Activated naive CD4-positive, alpha-beta T cell treated with anti-CD3 and anti-CD28 coated beads, Interleukin-2, amount 50 U/mL, for 16 hours (primary cell): Measurements from ENCODE around the gene TP63.
"Not testable (repeated sequence)": the region's sequence is repeated elsewhere in the genome, so short reads cannot be mapped to it uniquely, and the experiment has no call there.

Experiments
- DNase-seq: peaks from one replicate; pipeline ENCODE4 v3.0.0-alpha.2; 2020

The TP63 gene

DNA sequence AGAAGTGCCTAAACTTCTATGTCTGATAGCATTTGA lies at the start of gene TP63:
TP63 (plus strand) TSS at position 17 of the 36 bp plus-strand sequence. CDS start 127 bp downstream, outside the sequence.
- no peak for DNase-seq

DNA sequence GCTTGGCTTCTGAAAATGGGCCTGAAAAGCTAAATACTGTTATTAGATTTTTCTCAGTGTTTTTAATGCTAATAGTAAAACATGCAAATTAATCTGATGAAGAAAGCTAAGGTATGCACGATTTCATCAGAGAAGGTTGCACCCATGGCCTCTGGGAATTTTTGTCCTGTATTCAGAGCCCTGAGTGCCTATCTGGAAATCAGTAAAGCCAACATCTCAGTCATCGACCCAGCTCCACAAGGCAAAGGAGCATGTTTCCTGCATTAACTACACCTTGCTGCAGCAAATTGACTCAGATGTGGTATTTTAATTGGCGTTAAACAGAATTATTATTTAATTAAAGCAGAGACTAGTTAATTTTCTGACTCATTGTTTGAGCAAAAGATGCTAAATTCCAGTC lies 49.0 kb upstream of the TP63 start:
- no peak for DNase-seq

DNA sequence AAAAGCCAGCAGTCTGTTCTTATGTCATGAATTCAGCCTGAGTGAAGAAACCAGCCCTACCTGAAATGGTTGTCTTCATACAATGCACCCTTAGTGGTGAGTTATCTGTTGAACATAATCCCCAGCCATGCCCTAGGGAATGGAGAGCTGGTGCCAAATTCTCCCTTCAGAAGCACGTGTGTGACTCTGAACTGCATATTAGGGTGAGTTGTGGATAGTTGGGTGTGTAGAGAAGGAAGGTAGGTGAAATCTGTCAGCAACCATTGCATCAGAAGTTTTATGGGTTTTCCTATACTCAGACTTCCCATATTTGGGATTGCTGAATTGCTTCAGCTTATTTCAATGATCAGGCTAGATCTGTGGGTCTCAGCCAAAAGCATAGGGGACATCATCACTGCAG lies 46.5 kb upstream of the TP63 start:
- no peak for DNase-seq

DNA sequence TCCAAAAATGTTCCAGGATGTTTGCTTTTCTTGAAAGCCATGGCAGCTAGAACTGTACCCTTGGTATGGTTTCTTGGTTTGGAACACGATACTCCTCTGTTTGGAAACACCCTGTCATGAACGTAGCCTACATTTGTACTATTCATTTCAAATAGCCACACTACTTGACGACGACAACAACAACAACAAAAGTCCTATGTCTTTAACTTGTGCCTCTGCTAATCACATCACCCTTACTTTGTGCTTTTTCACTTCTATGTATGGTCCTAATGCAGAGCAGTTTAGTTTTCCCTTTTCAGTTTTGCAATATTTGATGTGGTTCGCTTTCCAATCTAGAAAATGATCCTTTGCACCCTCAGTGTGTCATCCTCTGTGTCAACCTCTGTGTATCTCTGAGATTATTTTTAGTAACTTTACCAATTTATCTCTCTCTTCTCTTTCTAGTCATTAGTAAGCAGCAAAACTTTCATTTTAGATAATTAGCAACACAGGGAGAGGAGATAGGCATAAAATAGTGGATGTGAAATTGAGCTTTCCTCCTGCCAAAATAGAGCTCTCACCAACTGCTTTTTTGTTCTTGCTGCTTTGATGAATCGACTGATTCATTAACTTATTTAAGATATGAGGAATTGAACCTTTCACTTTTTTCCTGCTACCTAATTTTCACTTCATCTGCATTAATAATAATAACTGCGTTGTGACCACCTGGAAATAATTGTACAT lies 44.1 kb upstream of the TP63 start:
- DNase-seq, result no peak

DNA sequence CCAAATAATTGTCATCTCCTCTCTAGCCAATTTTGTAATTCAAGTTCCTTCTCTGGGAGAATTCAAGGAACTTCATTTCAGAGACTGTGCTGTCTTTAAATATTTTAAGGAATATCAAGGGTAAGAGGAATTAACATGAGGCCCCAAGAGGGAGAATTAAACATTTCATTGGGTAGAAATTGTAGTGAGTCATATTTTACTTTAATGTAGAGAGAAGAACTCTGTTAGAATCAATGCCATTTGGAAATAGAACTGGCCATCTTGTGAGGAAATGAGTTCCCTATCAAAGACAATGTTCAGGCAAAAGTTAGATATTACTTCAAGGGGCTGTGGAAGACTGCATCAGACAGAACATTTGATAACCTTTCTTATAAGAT lies 43.5 kb upstream of the TP63 start:
- no peak for DNase-seq

DNA sequence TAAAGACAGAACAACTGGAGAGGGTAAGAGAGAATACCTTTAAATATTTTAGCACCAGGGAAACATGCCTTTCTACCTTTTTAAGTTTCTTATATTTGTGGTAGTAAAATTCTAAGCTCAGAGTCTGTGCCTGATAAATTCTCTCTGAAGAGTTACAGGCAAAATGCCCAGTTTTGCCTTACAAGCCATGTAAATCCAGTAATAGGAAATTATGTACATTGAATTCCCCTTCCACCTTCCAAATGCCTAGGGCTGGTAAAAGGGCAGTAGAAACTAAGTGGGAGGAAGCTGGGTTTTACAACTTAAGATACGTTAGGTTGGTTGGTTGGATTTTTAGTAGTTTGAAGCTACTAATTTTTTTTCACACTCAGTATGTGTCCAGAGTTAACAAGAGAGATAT lies 43.1 kb upstream of the TP63 start:
- DNase-seq, result no peak

DNA sequence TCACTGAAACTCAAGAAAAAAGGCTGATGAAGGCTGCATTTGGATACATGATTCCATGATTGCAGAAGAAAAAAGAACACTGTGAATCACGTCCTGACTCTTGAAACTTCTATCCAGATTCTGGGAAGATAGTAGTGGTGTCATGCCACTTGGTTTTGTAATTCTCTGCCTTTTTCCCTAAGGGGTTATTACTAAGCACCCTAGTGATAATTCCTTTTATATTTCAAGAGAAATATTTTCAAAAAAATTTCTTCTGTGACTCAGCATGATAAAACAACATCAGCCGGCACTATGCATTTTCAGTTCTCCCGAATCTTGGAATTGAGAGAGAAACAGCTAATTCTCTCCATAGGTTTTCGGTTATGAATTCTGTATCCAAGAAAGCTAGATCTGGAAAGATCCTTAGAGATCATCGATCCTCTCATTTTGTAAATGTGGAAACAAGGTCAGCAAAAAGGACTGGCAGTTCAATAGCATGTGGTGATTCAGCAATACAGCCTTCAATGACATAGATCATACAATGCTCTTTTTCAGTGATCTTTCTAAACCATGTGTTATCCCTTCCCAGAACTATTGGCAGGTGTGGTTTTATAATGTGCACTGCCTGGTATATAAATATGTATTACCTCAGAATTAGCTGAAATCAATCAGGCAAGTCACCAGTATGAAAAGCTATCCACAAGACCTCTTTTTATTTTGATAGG lies 42.6 kb upstream of the TP63 start:
- no peak for DNase-seq

DNA sequence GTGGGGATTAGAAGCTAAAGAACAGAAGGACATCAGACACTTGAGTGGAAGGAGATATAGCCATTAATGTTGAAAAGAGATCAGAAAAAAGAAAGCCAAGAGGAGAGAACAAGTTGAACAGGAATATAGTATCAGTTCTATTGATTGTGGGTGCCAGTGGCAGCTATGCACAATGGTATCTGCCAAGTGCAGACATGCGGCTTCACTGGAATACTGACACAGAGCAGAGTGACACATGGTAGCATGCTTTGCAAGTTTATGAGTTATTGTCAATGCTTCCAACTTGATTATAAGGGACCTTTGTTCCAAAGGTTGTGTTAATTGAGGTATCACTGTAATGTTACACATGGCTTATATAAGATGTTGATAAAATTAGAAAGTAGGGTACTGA lies 42.0 kb upstream of the TP63 start:
- no peak for DNase-seq

DNA sequence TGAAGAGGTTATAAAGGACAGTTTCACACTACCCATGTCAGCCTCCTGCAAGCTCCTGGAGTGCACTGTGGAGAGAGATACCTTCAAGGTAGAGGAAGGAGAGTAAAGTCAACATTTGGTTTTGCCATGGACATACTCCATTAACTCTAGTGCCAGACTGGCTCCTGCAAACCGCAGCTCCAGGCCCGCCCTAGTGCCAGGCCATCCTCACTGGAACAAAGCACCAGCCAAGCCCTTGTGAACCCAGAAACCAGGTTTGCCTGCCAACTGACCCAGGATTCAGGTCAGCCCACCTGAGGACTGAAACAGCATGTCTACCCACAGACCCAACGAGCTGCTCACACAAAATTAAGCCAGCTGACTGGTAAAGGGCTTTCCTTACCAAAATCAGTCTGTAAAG lies 41.0 kb upstream of the TP63 start:
- no peak for DNase-seq

DNA sequence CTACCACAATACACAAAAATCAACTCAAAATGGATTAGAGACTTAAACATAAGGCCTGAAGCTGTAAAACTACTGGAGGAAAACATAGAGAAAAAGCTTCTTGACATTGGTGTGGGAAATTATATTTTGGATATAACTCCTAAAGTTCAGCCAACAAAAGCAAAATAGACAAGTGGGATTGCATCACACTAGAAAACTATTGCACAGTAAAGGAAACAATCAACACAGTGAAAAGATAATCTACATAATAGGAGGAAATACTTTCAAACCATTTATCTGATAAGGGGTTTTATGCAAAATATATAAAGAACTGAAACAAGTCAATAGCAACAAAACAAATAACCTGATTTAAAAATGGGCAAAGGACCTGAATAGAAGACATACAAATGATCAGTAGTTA lies 37.6 kb upstream of the TP63 start:
- no peak for DNase-seq

DNA sequence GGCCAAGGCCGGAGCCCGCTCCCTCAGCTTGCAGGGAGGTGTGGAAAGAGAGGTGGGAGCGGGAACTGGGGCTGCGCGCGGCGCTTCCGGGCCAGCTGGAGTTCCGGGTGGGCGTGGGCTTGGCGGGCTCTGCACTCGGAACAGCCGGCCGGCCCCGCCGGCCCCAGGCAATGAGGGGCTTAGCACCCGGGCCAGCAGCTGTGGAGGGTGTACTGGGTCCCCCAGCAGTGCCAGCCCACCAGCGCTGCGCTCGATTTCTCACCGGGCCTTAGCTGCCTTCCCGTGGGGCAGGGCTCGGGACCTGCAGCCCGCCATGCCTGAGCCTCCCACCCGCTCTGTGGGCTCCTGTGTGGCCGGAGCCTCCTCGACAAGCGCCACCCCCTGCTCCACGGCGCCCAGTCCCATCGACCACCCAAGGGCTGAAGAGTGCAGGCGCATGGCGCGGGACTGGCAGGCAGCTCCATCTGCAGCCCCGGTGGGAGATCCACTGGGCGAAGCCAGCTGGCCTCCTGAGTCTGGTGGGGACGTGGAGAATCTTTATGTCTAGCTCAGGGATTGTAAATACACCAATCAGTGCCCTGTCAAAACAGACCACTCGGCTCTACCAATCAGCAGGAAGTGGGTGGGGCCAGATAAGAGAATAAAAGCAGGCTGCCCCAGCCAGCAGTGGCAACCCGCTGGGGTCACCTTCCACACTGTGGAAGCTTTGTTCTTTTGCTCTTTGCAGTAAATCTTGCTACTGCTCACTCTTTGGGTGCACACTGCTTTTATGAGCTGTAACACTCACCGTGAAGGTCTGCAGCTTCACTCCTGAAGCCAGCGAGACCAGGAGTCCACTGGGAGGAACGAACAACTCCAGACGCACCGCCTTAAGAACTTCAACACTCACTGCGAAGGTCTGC lies 34.9 kb upstream of the TP63 start:
- DNase-seq, result not testable (repeated sequence)

DNA sequence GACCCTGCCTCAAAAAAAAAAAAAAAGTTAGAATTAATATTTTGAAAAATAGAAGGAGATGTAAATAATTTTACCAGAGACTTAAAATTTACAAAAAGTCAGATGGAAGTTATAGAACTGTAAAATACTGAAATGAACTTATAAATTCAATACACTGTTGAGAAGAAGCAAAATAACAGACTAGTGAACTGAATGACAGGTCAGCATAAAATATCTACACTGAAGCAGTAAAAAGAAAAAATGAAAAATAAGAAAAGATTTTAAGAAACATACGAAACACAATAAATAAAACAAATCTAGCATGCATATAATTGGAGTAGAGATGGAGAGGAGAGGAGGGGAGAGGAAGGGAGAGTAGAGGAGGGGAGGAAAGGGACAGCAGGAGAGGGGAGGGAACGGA lies 33.3 kb upstream of the TP63 start:
- no peak for DNase-seq

DNA sequence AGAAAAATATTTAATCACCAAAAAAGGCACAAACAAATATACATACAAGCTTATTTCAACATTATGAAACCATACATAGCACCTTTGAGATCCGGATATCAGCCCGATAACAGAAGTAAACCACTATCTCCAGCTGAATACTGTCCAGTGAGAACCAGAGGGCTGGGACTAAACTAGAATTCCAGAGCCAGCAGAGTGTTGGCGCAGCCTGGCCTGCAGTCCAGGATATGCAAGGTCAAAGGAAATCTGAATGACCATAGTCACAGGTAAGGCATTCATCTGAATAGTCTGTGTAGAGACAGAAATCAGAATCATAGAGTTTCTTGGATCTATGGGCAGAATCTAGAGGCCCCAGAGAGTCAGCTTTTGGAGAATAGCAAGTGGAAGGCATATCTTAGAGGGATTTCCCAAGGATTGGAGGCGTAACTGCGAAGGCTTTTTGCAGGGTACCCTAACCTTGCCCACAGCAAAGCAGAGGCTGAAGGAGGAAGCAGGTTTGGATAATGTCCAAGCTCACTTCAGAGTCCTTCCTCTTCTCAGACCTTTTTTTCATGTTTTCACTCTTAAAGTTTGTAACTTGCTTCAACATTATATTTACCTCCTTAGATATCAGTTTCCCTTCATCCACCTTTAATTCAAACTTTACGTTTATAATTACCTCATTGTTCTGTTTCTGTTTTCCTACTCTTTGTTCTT lies 32.5 kb upstream of the TP63 start:
- no peak for DNase-seq

DNA sequence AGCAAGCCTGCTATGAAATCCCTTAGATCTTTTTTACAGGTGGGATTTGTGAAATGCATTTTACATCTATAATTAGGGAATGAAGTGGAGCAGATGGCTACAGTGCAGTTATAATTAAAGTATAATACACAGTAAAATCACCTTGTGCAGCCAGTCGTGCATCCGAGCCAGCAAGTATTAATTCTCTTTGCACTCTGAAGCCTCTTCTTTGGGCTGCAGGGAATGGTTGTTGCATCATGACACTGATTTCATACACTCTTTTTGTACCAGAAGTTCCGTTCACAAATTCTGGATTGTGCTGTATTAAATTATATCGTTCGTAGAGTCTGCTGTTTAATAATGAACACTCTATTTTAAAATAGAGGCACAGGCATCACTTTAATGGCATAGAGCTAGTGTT lies 28.7 kb upstream of the TP63 start:
- DNase-seq, result no peak

DNA sequence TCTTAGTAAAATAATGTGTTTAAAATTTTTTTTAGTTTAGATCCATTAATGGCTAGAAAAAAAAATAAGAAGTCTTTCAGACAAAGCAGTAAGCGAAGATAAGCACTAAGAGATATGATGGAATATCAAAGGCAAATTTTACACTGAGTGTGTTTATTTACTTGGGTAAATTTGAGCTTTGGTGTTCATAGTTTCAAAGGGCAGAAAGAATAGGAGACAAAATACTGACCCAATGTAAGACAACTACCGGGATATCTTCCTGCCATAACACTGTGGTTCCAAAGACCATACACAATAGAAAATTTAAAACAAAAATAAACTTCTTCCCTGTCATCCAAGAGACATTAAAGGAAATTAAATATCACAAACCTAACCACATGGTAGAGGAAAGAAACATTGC lies 25.5 kb upstream of the TP63 start:
- DNase-seq, result no peak

DNA sequence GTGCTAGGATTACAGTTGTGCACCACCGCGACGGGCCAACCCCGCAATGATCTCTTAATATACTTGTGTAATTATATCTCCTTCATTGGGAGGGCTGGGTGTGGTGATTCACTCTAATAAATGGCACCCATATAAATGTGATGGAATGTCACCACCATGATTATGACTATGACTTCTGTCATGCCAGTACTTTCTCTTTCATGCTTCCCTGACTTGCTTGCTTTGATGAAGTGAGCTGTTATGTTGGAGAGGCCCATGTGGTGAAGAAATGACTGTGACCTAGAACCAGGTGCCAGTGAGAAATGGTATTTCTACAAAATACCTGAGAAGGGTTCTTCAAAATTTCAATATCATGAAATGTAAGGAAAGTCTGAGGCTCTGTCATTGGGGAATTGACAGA lies 24.4 kb upstream of the TP63 start:
- DNase-seq, result no peak

DNA sequence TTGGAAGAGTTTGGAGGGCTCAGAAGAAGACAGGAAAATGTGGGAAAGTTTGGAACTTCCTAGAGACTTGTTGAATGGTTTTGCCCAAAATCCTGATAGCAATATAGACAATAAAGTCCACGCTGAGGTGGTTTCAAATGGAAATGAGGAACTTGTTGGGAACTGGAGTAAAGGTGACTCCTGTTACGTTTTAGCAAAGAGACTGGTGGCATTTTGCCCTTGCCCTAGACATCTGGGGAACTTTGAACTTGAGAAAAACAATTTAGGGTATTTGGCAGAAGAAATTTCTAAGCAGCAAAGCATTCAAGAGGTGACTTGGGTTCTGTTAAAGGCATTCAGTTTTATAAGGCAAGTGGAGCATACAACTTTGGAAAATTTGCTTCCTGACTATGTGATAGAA lies 18.5 kb upstream of the TP63 start:
- not testable (repeated sequence) for DNase-seq

DNA sequence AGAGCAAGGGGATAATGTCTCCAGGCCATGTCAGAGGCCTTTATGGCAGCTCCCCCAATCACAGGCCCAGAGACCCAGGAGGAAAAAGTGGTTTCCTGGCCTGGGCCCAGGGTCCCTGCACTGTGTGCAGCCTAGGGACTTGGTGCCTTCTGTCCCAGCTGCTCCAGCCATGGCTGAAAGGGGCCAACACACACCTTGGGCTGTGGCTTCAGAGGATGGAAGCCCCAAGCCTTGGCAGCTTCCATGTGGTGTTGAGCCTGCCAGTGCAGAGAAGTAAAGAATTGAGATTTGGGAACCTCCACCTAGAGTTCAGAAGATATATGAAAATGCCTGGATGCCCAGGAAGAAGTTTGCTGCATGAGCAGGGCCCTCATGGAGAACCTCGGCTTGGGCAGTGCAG lies 18.1 kb upstream of the TP63 start:
- DNase-seq, result no peak

DNA sequence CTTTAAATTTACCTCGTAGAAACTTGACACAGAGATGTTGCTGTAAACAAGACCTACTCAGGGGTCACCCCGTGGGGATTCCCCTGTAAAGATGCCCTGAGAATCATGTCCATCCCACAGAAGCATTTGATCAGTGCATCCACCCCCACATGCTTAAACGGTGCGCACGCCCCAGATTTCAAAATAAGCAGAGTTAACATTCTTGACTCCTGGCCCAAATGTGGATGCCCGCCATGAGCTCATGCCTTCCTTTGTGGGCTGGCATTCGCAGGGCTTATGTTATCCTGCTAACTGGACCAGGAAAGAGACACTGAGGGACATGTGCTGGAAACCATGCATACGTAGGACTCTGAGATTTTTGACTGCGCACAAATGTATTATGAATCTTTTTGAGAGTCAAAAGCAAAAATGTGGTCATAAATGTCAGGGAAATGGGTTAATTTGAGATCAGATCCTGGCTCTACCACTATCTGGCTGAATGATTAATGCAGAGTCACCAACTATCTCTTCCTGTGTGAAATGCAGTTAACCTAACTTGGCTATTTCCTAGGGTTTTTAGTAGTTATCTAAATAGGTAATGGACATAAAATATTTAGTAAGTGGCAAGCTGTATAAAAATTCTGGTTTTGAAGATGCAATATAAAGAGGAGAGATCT lies 9.1 kb upstream of the TP63 start:
- no peak for DNase-seq

DNA sequence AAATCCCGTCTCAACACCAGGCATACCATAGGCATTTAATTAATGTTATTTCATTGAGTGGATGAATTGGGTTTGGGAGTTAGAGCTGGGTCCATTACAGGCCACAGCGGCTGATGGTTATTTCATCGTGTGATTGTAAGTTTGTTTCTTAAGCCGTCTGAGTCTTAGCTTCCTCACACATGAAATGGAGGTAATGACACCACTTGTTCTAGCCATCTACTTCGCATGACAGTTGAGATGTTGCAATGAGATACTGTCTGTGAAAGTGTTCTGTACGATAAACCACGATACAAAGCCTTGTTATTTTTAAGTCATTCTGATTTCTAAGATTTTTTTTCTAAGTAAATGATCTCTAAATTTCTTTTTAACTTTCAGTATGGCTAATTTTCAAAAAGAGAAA lies 8.6 kb upstream of the TP63 start:
- no peak for DNase-seq

DNA sequence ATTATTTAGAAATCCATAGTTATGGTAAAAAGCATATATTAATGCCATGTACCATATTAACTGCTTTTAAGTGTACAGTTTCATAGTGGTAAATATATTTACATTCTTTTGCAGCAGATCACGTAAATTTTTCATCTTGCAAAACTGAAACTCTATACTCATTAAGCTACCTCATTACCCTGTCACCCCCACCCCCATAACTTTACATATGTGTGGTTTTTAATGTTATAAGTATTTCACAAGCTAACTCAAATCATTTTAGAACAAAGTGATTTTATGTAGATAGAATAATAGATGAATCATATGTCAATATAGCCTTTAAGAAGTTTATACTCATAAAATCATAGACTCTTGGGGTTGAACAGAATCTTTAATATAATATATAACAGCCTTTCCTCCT lies 7.1 kb upstream of the TP63 start:
- no peak for DNase-seq

DNA sequence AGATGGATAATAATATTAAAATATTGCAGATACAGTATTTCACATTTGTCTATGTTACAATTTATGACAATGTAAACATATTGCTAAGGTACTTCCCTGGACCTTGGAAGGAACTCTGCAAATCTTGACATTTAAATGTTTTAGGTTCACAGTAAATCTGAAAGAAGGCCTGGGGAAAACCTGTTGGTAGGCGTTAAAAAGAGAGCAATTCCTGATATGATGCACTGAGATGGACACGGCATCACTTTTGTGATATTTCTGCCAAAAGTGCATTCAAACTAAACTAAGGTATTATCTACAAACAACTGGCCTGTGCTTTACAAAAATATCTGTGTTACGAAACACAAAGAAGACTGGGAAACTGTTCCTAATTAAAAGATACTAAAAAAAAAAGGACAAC lies 6.1 kb upstream of the TP63 start:
- no peak for DNase-seq

DNA sequence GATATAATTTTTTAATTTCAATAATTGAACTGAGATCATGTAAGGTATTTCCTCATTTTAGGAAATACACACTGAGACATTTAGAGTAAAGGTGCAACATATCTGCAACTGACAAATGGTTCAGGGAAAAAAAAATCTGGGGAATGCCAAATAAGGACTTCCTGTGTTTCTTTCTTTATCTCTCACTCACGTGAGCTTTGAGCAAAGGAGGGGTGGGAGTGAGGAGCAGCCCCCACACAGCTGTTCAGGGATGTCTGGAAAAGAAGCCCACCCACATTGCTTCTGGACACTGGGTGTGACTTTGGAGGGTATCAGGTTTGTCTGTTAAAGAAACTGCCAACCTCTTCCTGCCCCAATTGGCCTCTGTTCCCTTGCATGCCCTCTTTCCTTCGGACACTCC lies 5.6 kb upstream of the TP63 start:
- DNase-seq, result no peak

DNA sequence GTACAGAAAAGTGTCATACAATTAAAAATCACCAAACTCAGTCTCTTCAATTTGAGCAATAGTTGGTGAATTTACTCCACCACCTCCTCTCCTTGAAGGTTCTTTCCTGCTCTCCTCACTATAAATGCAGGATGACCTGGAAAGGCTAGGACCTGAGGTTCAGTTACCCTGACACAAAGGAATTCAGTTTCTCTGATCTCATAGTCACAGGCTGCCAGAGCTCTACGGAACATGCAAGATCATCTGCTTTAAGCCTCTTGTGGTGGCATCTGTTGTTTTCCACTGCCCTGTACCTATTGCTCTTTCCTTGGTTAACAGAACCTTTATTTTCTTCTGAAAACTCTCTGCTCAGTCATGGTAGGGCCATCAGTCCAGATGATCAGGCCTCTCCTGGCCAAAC lies 4.9 kb upstream of the TP63 start:
- no peak for DNase-seq
